K562 (cell line): ENCODE results near the gene UBE2K. TPM values are rescaled to one million over a fixed set of nuclear protein-coding genes. Genes with fewer than 3 reads are reported as not detected.

Experiments
- ATAC-seq: fragments of 200-7000 bp; cut with Tn5 transposase; 3 replicates; pipeline ENCODE4 v1.9.1; 2020; ENCODE audit warnings: moderate library complexity
- BruUV-seq: library from RNA; stranded (reverse); fragments of 400-500 nt; replicated peaks from 2 replicates; lab custom pipeline; 2021; lab: Mats Ljungman, UMichigan
- CTCF ChIA-PET: fragments of 300-600 bp; formaldehyde crosslinking; extraction: SDS; loops from one replicate; lab custom pipeline; 2021; ENCODE audit warnings: low intra/inter-chr PET ratio; lab: Yijun Ruan, JAX
- POLR2A ChIA-PET: fragments of 300-600, 350-650 bp; sonication (Branson Sonifier 250); formaldehyde crosslinking; extraction: SDS; loops from one replicate; lab custom pipeline; 2021; ENCODE audit warnings: antibody characterized with exemption, inconsistent platforms; lab: Yijun Ruan, JAX
- DNase-seq, 4 experiments: peaks; one replicate each; pipeline versions ENCODE4 v3.0.0 to v3.0.0-alpha.2; 2011 to 2018; ENCODE audit warnings: low spot score in 3 of 4, mixed read lengths in 3 of 4; ENCODE audit errors: extremely low read depth in 1 of 4
- FAIRE-seq: peaks from 2 replicates; lab custom pipeline; 2011; peaks lifted over from hg19 to GRCh38; lab: Jason Lieb, UNC
- H2AFZ ChIP-seq: 2 replicates; pipeline ENCODE4 v1.6.0; 2011; ENCODE audit warnings: low read depth, low read length, control low read depth, inconsistent platforms
- H3K27ac ChIP-seq: fragments of 200-600 bp; 3 replicates; pipeline ENCODE4 v1.8.0; 2011; ENCODE audit warnings: low read depth, mild to moderate bottlenecking, control low read depth, inconsistent platforms, low read length, moderate library complexity, mixed read lengths; ENCODE audit errors: extremely low read depth
- H3K27me3 ChIP-seq, 2 experiments: fragments of 300-600 bp in 1 of 2; 2 replicates in 1 of 2; 3 replicates in 1 of 2; pipeline versions ENCODE4 v1.6.0 to v1.8.0; 2011; ENCODE audit warnings: inconsistent platforms in 2 of 2, low read length in 2 of 2, mild to moderate bottlenecking in 1 of 2, mixed read lengths in 1 of 2, moderate library complexity in 1 of 2; ENCODE audit not compliant: control insufficient read depth in 2 of 2, insufficient read depth in 2 of 2
- H3K36me3 ChIP-seq: fragments of 300-600 bp; 3 replicates; pipeline ENCODE4 v1.8.0; 2011; ENCODE audit warnings: mild to moderate bottlenecking, low read length, inconsistent platforms; ENCODE audit not compliant: control insufficient read depth, insufficient read depth
- H3K4me1 ChIP-seq, 2 experiments: fragments of 200-600 bp in 1 of 2; replicated peaks in 1 of 2; 2 replicates in 1 of 2; 3 replicates in 1 of 2; pipeline versions ENCODE4 v1.5.1 to v1.8.0; 2011; ENCODE audit warnings: inconsistent platforms in 2 of 2, low read length in 2 of 2, mild to moderate bottlenecking in 1 of 2, mixed read lengths in 1 of 2, moderate library complexity in 1 of 2; ENCODE audit not compliant: control insufficient read depth in 2 of 2, insufficient read depth in 2 of 2
- H3K4me2 ChIP-seq: 2 replicates; pipeline ENCODE4 v1.6.1; 2011; ENCODE audit warnings: low read length, control low read depth, inconsistent platforms, mixed read lengths; ENCODE audit not compliant: insufficient read depth
- H3K4me3 ChIP-seq: fragments of 200-600 bp; sonication (generic), shearing (Covaris generic); 2 replicates; pipeline ENCODE4 v1.5.1; 2016; ENCODE audit warnings: control low read depth, inconsistent platforms
- H3K79me2 ChIP-seq: fragments of 200-600 bp; 3 replicates; pipeline ENCODE4 v1.8.0; 2011; ENCODE audit warnings: low read length, inconsistent platforms; ENCODE audit not compliant: control insufficient read depth, insufficient read depth
- H3K9ac ChIP-seq, 2 experiments: 2 replicates each; pipeline versions ENCODE4 v1.6.0 to v1.6.1; 2011; ENCODE audit warnings: low read depth in 2 of 2, low read length in 2 of 2, control low read depth in 1 of 2, inconsistent platforms in 1 of 2, mild to moderate bottlenecking in 1 of 2, mixed read lengths in 1 of 2; ENCODE audit not compliant: insufficient read depth in 1 of 2
- H3K9me1 ChIP-seq: one replicate; pipeline ENCODE4 v1.6.0; 2011; ENCODE audit warnings: inconsistent platforms, mild to moderate bottlenecking, low read length, moderate library complexity; ENCODE audit not compliant: control insufficient read depth, insufficient read depth
- H3K9me3 ChIP-seq: replicated peaks from 2 replicates; pipeline ENCODE4 v1.5.1; 2011; ENCODE audit warnings: low read depth, low read length, inconsistent platforms; ENCODE audit not compliant: control insufficient read depth, insufficient read depth
- H4K20me1 ChIP-seq: replicated peaks from 2 replicates; pipeline ENCODE4 v1.6.1; 2011; ENCODE audit warnings: low read length, inconsistent platforms, mixed read lengths; ENCODE audit not compliant: control insufficient read depth, insufficient read depth
- CHCHD3 ChIP-seq: fragments of 250-450 bp; sonication (Bioruptor Pico); IDR thresholded peaks from 2 replicates; pipeline ENCODE4 v2.1.2; 2022; ENCODE audit warnings: mild to moderate bottlenecking
- CHD1 ChIP-seq: fragments of 200-600 bp; sonication (generic); IDR thresholded peaks from one replicate; pipeline ENCODE4 v1.6.1; 2012; ENCODE audit warnings: mild to moderate bottlenecking, moderate library complexity, low read length, inconsistent platforms
- GTF2F1 ChIP-seq: IDR thresholded peaks from 2 replicates; pipeline ENCODE4 v1.6.1; 2011; ENCODE audit warnings: low read depth, low read length, improper control_type of control experiment
- HMBOX1 ChIP-seq: sonication (generic); IDR thresholded peaks from 2 replicates; pipeline ENCODE4 v1.6.1; 2016
- LCOR ChIP-seq: sonication (generic); formaldehyde crosslinking; IDR thresholded peaks from 2 replicates; pipeline ENCODE4 v1.8.0; 2022; ENCODE audit warnings: mild to moderate bottlenecking, missing genetic modification reagents
- MCM3 ChIP-seq: fragments of 450-650 bp; IDR thresholded peaks from 2 replicates; pipeline ENCODE4 v1.6.1; 2016
- NBN ChIP-seq: fragments of 450-650 bp; IDR thresholded peaks from 2 replicates; pipeline ENCODE4 v1.6.1; 2016; ENCODE audit warnings: low read depth, mild to moderate bottlenecking
- OTX1 ChIP-seq: fragments of 450-650 bp; formaldehyde crosslinking; IDR thresholded peaks from 2 replicates; pipeline ENCODE4 v1.4.0; 2022; ENCODE audit warnings: mild to moderate bottlenecking
- POLR2B ChIP-seq: fragments of 450-650 bp; IDR thresholded peaks from 2 replicates; pipeline ENCODE4 v1.6.1; 2018; ENCODE audit warnings: low read depth; ENCODE audit not compliant: partially characterized antibody
- SIX5 ChIP-seq, 2 experiments: IDR thresholded peaks; 2 replicates each; pipeline ENCODE4 v1.6.1; 2011; ENCODE audit warnings: low read length in 2 of 2, borderline replicate concordance in 1 of 2, low read depth in 1 of 2, mild to moderate bottlenecking in 1 of 2, moderate library complexity in 1 of 2; ENCODE audit not compliant: insufficient read depth in 1 of 2
- THRB ChIP-seq: fragments of 450-650 bp; formaldehyde crosslinking; conservative IDR thresholded peaks from 2 replicates; pipeline ENCODE4 v1.4.0; 2022; ENCODE audit warnings: mild to moderate bottlenecking, missing genetic modification characterization
- TRIM25 ChIP-seq: fragments of 450-650 bp; IDR thresholded peaks from 2 replicates; pipeline ENCODE4 v1.7.0; 2016; ENCODE audit warnings: borderline replicate concordance
- ZBTB26 ChIP-seq: fragments of 450-650 bp; formaldehyde crosslinking; IDR thresholded peaks from 2 replicates; pipeline ENCODE4 v1.4.0; 2022; ENCODE audit warnings: missing genetic modification characterization
- ZBTB9 ChIP-seq: fragments of 450-650 bp; formaldehyde crosslinking; IDR thresholded peaks from 2 replicates; pipeline ENCODE4 v1.4.0; 2020; ENCODE audit warnings: mild to moderate bottlenecking, moderate library complexity
- ZNF184 ChIP-seq: sonication (generic); formaldehyde crosslinking; IDR thresholded peaks from 2 replicates; pipeline ENCODE4 v1.5.0; 2020; ENCODE audit warnings: missing genetic modification reagents
- WGBS: fragments of 100-300 bp; shearing (Covaris generic); methylation state at CpG from one replicate; pipeline ENCODE4 v1.1.6; 2016; ENCODE audit warnings: low coverage, mixed read lengths; ENCODE audit not compliant: insufficient coverage; ENCODE audit errors: missing lambda C conversion rate; 5-methylcytosine and 5-hydroxymethylcytosine counted together
- in situ Hi-C: fragments of 300-500 bp; cut with MboI; formaldehyde crosslinking; loops from 4 replicates; pipeline ENCODE4 v1.15.0; 2018; ENCODE audit warnings: inconsistent platforms, mixed read lengths
- intact Hi-C: fragments of 100-400 bp; cut with micrococcal nuclease; formaldehyde crosslinking; loops from 2 replicates; pipeline ENCODE4 v1.14.2; 2022
- polyA plus RNA-seq, 8 experiments: library from polyadenylated mRNA; depleted of rRNA in 4 of 8; stranded (reverse) in 5 of 8; unstranded in 3 of 8; fragments of >200 nt; fragmentation: Nextera tagmentation in 2 of 8; fragmentation: Illumina TruSeq in 1 of 8; extraction: Ambion mirVana in 2 of 8; extraction: Trizol in 1 of 8; gene quantifications; 2 replicates each; pipeline versions ENCODE4 v1.2.1 to v1.2.3, GENCODE V29; 2011 to 2014; ENCODE audit warnings: inconsistent platforms in 1 of 8, missing spikeins in 1 of 8
- total RNA-seq, 7 experiments: library from RNA; depleted of rRNA in 6 of 7; stranded (reverse); fragments of >200 nt in 6 of 7; fragmentation: Illumina TruSeq in 2 of 7; extraction: Trizol in 2 of 7; gene quantifications; 2 replicates each; pipeline versions ENCODE4 v1.2.1 to v1.2.3, GENCODE V29; 2011 to 2021; ENCODE audit warnings: low replicate concordance in 1 of 7

Gene UBE2K
- total and polyA plus RNA-seq, 9 of the 15 experiments (the other 6 are each of a cell fraction or from before 2014, with no cell fraction given): 29.8 to 190 (median 62.6) TPM

GRCh38 chr4:39814403-39815185 is 116.7 kb downstream of the UBE2K start:
- H3K9ac ChIP-seq: no peak overlapping the region
- H3K4me3 ChIP-seq: no peak overlapping the region
- H2AFZ ChIP-seq: no peak overlapping the region
- FAIRE-seq (no peak), DNase-seq (no peak), ATAC-seq (no peak)
- no TSS peak for BruUV-seq
- intact Hi-C loops (no loop called here), in situ Hi-C loops (no loop called here)
- ChIA-PET CTCF (no interaction called here), POLR2A (interaction anchor here (0.9 to 1.4 kb wide), 2 partner anchors 54 to 156 kb away, joined by 3 to 4 read pairs; no protein-coding TSS in a partner anchor)
- no peak overlapping the region for H3K4me2 ChIP-seq
- H3K79me2 ChIP-seq: no peaks in the 10 kb centered on the region
- H3K9me1 ChIP-seq: no peaks in the 10 kb centered on the region
- H3K27ac ChIP-seq: no peak overlapping the region
- H4K20me1 ChIP-seq: no peaks in the 10 kb centered on the region
- H3K27me3 ChIP-seq: no peaks in the 10 kb centered on the region
- WGBS: 59% methylated on average over 7 of the region's 7 CpGs
- peaks cover 0 to 12% of the 10 kb centered on the region in 2 experiments; a peak in 2 of 5 replicates for H3K4me1 ChIP-seq
- H3K36me3 ChIP-seq: no peaks in the 10 kb centered on the region
- H3K9me3 ChIP-seq: no peaks in the 10 kb centered on the region; the same call in 1 of the 2 replicates
- TF ChIP-seq LCOR: no peak
- no peak for TF ChIP-seq POLR2B
- TF ChIP-seq GTF2F1: no peak
- no peak for TF ChIP-seq CHD1
- TF ChIP-seq MCM3: no peak
- TF ChIP-seq ZBTB9: no peak
- TF ChIP-seq SIX5 (IDR thresholded peaks at IDR 0.05; ENCODE audit: borderline replicate concordance in 1 of 2, insufficient read depth in 1 of 2, low read depth in 1 of 2, low read length in 2 of 2): no peak
- TF ChIP-seq CHCHD3: no peak
- no peak for TF ChIP-seq NBN
- TF ChIP-seq TRIM25: no peak
- TF ChIP-seq OTX1 (CRISPR knock-in tag): no peak
- TF ChIP-seq ZNF184 (CRISPR knock-in tag): no peak
- TF ChIP-seq THRB (CRISPR knock-in tag): 0 out of 2 replicates have a peak, but pooled peaks have one; percentile 30
- peak; percentile 17; the same call in 1 of the 2 replicates for TF ChIP-seq ZBTB26
- TF ChIP-seq HMBOX1: no peak
